Measurements from ENCODE around the gene REV1. TPM values are rescaled to one million over a fixed set of nuclear protein-coding genes. Genes with fewer than 3 reads are reported as not detected.

Gene REV1
- total RNA-seq, 3 donors from 2014 or later, result 40.8 to 89.1 (median 78.0) TPM

DNA sequence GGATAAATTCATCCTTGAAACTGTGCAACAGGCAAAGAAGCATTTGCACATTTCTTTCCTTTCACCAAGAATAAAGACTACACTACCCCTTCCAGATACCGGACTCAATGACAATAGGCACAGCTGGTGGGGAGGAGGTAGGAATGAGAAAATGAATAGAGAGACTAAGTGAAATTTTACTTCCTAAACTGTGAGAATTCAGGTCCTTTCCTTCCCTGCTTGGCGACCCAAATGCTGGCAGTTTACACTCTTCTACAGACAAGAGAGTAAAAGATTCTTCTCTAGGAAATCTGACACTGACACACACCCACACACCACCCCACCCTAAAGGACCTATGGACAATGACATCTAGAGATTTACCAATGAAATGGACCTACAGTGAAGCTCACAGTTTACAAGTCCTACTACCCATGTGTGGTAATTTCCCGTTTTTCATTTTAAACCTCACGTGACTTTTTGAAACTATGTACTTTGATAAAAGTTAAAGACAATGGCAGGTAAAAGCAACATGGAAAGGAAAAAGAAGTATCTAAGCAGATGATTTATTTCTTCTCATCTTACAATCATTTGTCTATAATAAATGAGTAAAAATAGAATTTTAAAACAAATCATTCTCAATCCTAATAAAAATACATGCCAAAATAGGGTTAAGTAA, 27.9 kb downstream of the REV1 start:
- Histone ChIP-seq H3K4me3 (no peak overlapping the region), H3K36me3 (no peaks in the 10 kb centered on the region), H3K4me1 (no peaks in the 10 kb centered on the region), H3K9me3 (no peaks in the 10 kb centered on the region), H3K27me3 (no peaks in the 10 kb centered on the region), H3K27ac (no peak overlapping the region)
- no peak for DNase-seq (ENCODE audit: low spot score in 2 of 2)
- intact Hi-C loops (cut with DNase I; ENCODE audit: low total_unique reads), result no loop called here
- TF ChIP-seq, protein P1, sequence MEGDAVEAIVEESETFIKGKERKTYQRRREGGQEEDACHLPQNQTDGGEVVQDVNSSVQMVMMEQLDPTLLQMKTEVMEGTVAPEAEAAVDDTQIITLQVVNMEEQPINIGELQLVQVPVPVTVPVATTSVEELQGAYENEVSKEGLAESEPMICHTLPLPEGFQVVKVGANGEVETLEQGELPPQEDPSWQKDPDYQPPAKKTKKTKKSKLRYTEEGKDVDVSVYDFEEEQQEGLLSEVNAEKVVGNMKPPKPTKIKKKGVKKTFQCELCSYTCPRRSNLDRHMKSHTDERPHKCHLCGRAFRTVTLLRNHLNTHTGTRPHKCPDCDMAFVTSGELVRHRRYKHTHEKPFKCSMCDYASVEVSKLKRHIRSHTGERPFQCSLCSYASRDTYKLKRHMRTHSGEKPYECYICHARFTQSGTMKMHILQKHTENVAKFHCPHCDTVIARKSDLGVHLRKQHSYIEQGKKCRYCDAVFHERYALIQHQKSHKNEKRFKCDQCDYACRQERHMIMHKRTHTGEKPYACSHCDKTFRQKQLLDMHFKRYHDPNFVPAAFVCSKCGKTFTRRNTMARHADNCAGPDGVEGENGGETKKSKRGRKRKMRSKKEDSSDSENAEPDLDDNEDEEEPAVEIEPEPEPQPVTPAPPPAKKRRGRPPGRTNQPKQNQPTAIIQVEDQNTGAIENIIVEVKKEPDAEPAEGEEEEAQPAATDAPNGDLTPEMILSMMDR (IDR thresholded peaks at IDR 0.05), result no peak
- TF ChIP-seq POLR2AphosphoS5 (IDR thresholded peaks at IDR 0.05) (no peak), POLR2A (IDR thresholded peaks at IDR 0.05) (no peak)

DNA sequence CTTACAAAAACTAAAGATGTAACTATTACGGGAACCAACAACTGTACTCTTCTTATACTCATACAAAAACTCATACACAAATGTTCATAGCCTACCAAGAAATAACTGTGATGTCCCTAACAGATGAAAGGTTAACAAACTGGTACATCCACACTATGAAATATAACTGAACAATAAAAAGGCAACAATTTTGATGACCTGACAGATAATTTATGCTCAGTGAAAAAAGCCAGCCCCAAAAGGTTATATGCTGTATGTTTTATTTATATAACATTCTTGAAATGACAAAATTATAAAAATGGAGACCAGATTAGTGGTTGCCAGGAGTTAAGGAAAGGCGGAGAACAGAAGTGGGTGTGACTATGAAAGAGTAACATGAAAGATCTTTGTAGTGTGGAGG, 31.3 kb downstream of the REV1 start:
- no peak overlapping the region for H3K4me3 ChIP-seq
- no peaks in the 10 kb centered on the region for H3K4me1 ChIP-seq
- H3K9me3 ChIP-seq, result no peaks in the 10 kb centered on the region
- TF ChIP-seq, protein P1 (IDR thresholded peaks at IDR 0.05), result no peak
- no peak for TF ChIP-seq POLR2A (IDR thresholded peaks at IDR 0.05)
- TF ChIP-seq POLR2AphosphoS5 (IDR thresholded peaks at IDR 0.05), result no peak
- DNase-seq (ENCODE audit: low spot score in 2 of 2), result no peak
- H3K27me3 ChIP-seq, result no peaks in the 10 kb centered on the region
- intact Hi-C loops (cut with DNase I; ENCODE audit: low total_unique reads), result no loop called here
- H3K36me3 ChIP-seq, result no peaks in the 10 kb centered on the region
- no peak overlapping the region for H3K27ac ChIP-seq

DNA sequence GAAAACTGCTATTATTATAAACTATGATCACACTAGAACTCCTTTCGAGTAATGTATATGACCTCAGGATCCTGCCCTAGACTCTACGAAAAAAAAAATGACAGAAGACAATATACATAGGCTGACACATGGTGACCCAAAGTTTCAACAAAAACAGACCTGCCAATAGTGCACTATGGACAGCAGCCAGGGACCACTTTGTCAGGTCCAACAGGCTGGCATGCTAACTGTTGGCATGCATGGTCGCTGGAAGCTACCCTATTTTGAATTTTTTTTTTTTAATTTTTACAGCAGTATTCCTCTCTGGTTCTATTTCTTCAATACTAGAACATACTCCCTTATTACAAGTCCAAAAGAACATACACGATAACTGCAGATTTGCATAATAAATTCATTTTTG, 38.1 kb downstream of the REV1 start:
- TF ChIP-seq, protein P1 (IDR thresholded peaks at IDR 0.05), result no peak
- no peak for TF ChIP-seq POLR2AphosphoS5 (IDR thresholded peaks at IDR 0.05)
- TF ChIP-seq POLR2A (IDR thresholded peaks at IDR 0.05), result no peak
- H3K4me3 ChIP-seq, result no peak overlapping the region
- no peaks in the 10 kb centered on the region for H3K9me3 ChIP-seq
- no peaks in the 10 kb centered on the region for H3K27me3 ChIP-seq
- DNase-seq (ENCODE audit: low spot score in 2 of 2), result no peak
- no peak overlapping the region for H3K27ac ChIP-seq
- intact Hi-C loops (cut with DNase I; ENCODE audit: low total_unique reads), result no loop called here
- no peaks in the 10 kb centered on the region for H3K36me3 ChIP-seq
- H3K4me1 ChIP-seq, result no peaks in the 10 kb centered on the region

DNA sequence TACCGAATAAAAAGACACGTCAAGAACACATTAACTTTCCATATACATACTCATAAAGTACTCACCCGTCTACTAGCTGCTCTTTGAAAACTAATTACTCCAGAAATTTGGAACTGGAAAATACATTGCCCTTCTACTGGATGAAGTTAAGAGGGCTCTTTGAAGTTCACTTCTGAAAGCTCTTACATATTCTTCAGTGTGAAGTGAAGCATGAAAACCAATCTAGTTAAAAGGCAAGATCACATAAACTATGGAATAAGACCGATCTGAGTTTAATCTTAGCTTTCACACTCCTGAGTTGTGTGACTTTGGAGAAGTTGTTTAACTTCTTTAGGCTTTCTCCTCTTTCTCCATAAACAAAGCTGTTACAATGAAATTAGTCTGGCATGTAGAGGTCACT, 38.5 kb downstream of the REV1 start:
- Histone ChIP-seq H3K27me3 (no peaks in the 10 kb centered on the region), H3K36me3 (no peaks in the 10 kb centered on the region), H3K4me1 (no peaks in the 10 kb centered on the region), H3K27ac (no peak overlapping the region), H3K9me3 (no peaks in the 10 kb centered on the region), H3K4me3 (no peak overlapping the region)
- DNase-seq (ENCODE audit: low spot score in 2 of 2), result no peak
- TF ChIP-seq POLR2AphosphoS5 (IDR thresholded peaks at IDR 0.05) (no peak), POLR2A (IDR thresholded peaks at IDR 0.05) (no peak)
- TF ChIP-seq, protein P1 (IDR thresholded peaks at IDR 0.05), result no peak
- intact Hi-C loops (cut with DNase I; ENCODE audit: low total_unique reads), result no loop called here

DNA sequence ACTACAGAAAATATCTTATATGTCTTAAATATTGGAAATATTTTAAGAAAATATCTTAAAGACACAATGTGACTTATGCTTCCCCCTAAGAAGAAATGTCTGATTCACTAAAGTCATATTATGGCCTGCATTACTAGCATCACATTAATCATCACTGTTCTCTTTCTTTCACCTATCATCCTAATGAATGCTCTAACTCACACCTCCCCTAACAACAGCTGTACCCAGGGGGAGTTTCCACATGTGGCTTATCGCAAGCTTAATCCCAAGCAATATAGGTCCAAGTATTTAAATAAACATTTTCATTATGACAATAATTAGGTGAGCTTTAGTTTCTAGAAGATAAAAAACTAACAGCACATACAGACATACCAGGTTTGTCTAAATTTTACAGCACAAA, 39.6 kb downstream of the REV1 start:
- H3K4me3 ChIP-seq, result no peak overlapping the region
- H3K36me3 ChIP-seq, result no peaks in the 10 kb centered on the region
- intact Hi-C loops (cut with DNase I; ENCODE audit: low total_unique reads), result no loop called here
- H3K27ac ChIP-seq, result no peak overlapping the region
- no peaks in the 10 kb centered on the region for H3K27me3 ChIP-seq
- H3K4me1 ChIP-seq, result no peaks in the 10 kb centered on the region
- no peak for DNase-seq (ENCODE audit: low spot score in 2 of 2)
- no peaks in the 10 kb centered on the region for H3K9me3 ChIP-seq
- TF ChIP-seq POLR2AphosphoS5 (IDR thresholded peaks at IDR 0.05), result no peak
- TF ChIP-seq, protein P1 (IDR thresholded peaks at IDR 0.05), result no peak
- no peak for TF ChIP-seq POLR2A (IDR thresholded peaks at IDR 0.05)
